Skeletal muscle tissue (tissue), 4 donors: ENCODE data around the gene LRRC27. TPM values are rescaled to one million over a fixed set of nuclear protein-coding genes. Genes with fewer than 3 reads are reported as not detected.

ENCODE experiments used
- H3K27ac ChIP-seq: one replicate; pipeline ENCODE4 v1.7.0; 2013; ENCODE audit warnings: mild to moderate bottlenecking, low read depth, low read length, inconsistent platforms
- H3K27me3 ChIP-seq, 3 donors: one replicate each; pipeline ENCODE4 v1.7.0; 2013; ENCODE audit warnings: low read length in 3 of 3; ENCODE audit not compliant: control insufficient read depth in 3 of 3, insufficient read depth in 3 of 3
- H3K36me3 ChIP-seq, 3 donors: one replicate each; pipeline ENCODE4 v1.7.0; 2013; ENCODE audit warnings: low read length in 3 of 3; ENCODE audit not compliant: control insufficient read depth in 3 of 3, insufficient read depth in 3 of 3
- H3K4me1 ChIP-seq, 3 donors: one replicate each; pipeline ENCODE4 v1.7.0; 2013; ENCODE audit warnings: low read length in 3 of 3, mild to moderate bottlenecking in 3 of 3; ENCODE audit not compliant: control insufficient read depth in 3 of 3, insufficient read depth in 3 of 3
- H3K4me3 ChIP-seq, 3 donors: one replicate each; pipeline ENCODE4 v1.7.0; 2013; ENCODE audit warnings: low read length in 3 of 3
- H3K9ac ChIP-seq, 3 donors: one replicate each; pipeline ENCODE4 v1.7.0; 2013; ENCODE audit warnings: low read length in 3 of 3, mild to moderate bottlenecking in 3 of 3, moderate library complexity in 2 of 3, low read depth in 1 of 3
- H3K9me3 ChIP-seq, 3 donors: one replicate each; pipeline ENCODE4 v1.7.0; 2013; ENCODE audit warnings: low read length in 3 of 3; ENCODE audit not compliant: control insufficient read depth in 3 of 3
- total RNA-seq: library from RNA; depleted of rRNA; stranded (reverse); fragments of >200 nt; gene quantifications from one replicate; pipeline ENCODE4 v1.2.3, GENCODE V29; 2014
- donor health status: Osteomylitis.

The LRRC27 gene
- total RNA-seq, 1 donor from 2014 or later, result 2.6 TPM

DNA sequence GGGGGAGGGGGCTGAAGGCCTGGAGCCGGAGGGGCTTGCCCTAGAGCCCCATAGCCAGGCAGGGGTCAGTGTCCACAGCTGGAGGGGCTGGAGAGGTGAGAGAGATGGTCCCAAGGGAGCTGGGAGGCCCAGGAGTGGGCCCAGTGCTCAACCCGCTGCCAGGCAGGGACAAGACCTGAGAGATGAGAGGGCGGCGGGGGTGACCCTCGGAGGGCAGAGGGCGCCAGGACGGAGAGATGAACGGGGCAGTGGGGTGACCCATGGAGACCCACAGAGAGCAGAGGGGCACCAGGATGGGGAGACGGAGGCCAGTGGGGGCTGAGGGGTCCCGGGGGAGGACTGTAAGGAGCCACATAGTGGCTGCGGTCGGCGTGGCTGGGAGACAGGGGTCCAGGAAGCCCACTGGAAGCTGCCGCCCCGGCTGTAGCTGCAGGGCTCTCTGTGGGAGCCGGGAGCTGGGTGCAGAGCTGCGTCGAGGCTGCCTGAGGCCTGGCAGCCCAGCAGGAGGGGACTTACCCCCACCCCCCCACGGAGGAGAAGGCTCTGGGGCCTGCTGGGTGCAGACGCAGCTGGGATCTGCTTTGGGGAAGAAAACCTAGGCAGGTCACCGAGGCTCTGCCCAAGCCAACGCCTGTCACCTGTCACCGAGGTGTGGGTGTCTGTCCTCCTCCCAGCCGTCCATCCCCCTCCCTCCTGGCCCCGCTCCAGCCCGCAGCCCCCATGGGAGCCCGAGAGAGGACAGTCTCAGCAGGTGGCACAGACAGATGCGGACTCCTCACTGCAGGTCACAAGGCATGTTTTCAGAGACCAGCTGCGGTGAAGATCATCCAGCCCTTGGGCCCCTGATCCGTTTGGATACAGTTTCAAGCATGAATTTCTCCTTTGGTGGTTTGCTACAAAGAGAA lies 90.1 kb downstream of the LRRC27 start:
- Histone ChIP-seq H3K36me3 (no peaks in the 10 kb centered on the region), H3K4me3 (peak overlapping the region in 2 of 3 donors; percentile 54 to 61), H3K27ac (peak overlapping the region; percentile 91), H3K4me1 (peaks cover 42 to 69% (median 62%) of the 10 kb centered on the region in 3 donors), H3K9me3 (no peaks in the 10 kb centered on the region), H3K9ac (peak overlapping the region; percentile 79 to 85 (median 81)), H3K27me3 (no peaks in the 10 kb centered on the region)

DNA sequence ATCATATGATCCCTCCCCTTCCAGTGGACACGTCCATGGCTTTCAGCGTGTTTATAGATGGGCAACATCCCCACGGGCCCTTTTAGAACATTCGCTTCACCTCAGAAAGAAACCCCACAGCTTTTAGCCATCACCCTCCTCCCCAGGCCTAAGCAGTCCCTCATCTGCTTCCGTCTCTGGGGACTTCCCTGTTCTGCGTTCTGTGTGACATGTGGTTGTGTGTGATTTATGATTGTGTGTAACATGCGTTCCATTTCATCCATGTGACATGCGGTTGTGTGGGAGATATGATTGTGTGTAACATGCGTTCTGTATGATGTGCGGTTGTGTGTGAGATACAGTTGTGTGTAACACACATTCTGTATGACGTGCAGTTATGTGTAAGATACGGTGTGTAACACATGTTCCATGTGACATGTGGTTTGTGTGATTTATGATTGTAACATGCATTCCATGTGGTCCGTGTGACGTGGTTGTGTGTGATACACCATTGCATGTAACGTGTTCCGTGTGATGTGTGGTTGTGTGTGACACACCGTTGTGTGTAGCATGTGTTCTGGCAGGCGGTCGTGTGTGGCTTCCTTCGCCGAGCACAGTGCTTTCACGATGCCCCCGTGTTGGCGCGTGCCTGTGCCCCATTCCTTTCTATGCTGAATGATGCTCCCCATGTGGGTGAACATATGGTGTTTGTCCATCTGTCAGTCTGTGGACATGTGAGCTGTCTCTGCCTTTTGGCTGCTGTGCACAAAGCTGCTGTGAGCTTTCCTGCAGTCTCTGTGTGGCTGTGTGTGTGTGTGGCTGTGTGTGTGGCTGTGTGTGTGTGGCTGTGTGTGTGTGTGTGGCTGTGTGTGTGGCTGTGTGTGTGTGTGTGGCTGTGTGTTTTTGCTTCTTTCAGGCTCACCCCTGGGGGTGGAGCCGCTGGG lies 91.2 kb downstream of the LRRC27 start:
- Histone ChIP-seq H3K4me3 (no peak overlapping the region), H3K36me3 (peaks cover 0 to 10% (median 0%) of the 10 kb centered on the region in 3 donors), H3K9me3 (no peaks in the 10 kb centered on the region), H3K27me3 (no peaks in the 10 kb centered on the region), H3K27ac (peak overlapping the region; percentile 91), H3K4me1 (peaks cover 42 to 59% (median 57%) of the 10 kb centered on the region in 3 donors), H3K9ac (peak overlapping the region in 1 of 3 donors; percentile 85)

DNA sequence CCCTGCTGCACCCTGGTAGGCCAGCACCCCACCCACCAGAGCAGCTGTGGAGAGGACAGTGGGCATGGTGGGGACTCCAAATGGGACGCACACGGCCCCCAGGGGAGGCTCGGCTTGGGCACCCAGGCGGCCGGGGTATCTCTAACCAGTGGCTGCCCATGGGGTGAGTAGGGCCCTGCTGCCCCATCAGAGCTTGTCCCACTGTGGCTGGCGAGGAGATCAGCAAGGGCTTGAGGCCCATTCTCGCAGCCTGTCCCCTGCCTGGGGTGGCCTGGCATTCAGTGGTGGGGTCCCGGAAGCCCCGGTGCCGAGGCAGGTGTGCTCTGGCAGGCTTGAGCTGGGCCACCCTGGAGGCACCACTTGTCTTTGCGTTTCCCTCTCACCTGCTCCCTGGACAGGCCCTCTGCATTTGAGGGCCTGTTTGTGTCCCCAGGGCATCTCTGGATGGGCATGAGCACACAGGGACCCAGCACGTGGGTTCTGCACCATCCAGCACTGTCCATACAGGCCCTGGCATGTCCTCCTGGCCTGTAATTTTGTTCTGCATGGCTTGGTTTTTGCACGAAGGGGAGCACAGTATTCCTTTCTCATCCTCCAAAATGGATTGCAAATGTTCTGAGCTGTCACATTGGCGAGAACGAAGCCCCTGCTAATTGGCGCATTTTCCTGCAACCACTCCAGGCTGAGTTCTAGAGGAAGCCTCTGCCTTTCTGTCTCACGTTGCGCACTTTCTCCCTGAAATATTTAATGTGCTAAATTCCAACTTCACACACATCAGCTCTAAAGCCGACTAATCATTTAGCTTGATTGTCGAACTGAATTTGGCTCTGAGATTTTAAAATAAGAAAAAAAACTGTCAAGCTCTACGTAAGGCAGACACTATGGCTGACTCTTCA lies 92.2 kb downstream of the LRRC27 start:
- H3K27me3 ChIP-seq, result no peaks in the 10 kb centered on the region
- peak overlapping the region in 1 of 3 donors; percentile 40 for H3K9ac ChIP-seq
- H3K4me1 ChIP-seq, result peaks cover 33 to 49% (median 48%) of the 10 kb centered on the region in 3 donors
- no peak overlapping the region for H3K27ac ChIP-seq
- no peaks in the 10 kb centered on the region for H3K9me3 ChIP-seq
- no peak overlapping the region for H3K4me3 ChIP-seq
- peaks cover 0 to 11% (median 0%) of the 10 kb centered on the region in 3 donors for H3K36me3 ChIP-seq

DNA sequence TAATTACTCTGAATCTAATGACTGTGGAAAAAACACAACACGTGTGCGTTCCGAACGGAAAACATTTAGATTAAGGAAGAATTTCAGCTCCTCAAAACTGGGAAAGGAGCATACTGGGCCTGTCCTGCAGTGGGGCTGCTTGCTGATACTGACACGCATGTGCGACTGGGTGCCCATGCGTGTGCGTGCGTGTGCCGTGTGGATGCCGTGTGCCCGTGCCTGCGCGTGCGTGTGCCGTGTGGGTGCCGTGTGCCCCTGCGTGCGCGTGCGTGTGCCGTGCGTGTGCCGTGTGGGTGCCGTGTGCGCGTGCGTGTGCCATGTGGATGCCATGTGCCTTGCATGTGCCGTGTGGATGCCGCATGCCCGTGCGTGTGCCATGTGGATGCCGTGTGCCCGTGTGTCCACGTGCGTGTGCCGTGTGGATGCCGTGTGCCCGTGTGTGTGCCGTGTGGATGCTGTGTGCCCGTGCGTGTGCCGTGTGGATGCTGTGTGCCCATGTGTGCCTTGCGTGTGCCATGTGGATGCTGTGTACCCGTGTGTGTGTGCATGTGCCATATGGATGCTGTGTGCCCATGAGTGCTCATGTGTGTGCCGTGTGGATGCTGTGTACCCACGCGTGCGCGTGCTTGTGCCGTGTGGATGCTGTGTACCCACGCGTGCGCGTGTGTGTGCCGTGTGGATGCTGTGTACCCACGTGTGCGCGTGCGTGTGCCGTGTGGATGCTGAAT lies 93.2 kb downstream of the LRRC27 start:
- Histone ChIP-seq H3K27ac (no peak overlapping the region), H3K9ac (no peak overlapping the region), H3K4me3 (no peak overlapping the region), H3K27me3 (no peaks in the 10 kb centered on the region), H3K9me3 (no peaks in the 10 kb centered on the region), H3K36me3 (peaks cover 0 to 11% (median 0%) of the 10 kb centered on the region in 3 donors), H3K4me1 (peaks cover 26 to 50% (median 41%) of the 10 kb centered on the region in 3 donors)

DNA sequence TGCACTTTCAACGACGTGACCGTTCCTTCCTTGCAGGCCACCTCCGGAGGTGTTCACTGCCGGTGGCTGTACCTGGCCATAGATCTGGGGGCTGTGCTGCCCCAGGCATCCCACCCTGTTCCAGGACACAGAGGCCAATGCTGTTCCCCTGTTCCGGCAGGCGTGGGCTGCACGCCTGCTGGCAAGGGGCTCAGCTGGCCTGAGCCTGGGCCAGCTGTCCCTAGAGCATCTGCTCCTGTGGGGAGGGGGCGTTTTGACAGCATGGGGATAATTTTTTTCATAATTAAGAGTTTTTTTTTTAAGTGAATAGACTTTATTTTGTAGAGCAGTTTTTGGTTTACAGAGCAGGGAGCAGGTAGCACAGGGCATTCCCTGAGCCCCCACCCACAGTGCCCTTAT lies 93.8 kb downstream of the LRRC27 start:
- H3K4me3 ChIP-seq, result no peak overlapping the region
- H3K27me3 ChIP-seq, result no peaks in the 10 kb centered on the region
- peaks cover 0 to 11% (median 0%) of the 10 kb centered on the region in 3 donors for H3K36me3 ChIP-seq
- H3K9ac ChIP-seq, result no peak overlapping the region
- no peak overlapping the region for H3K27ac ChIP-seq
- peaks cover 24 to 46% (median 36%) of the 10 kb centered on the region in 3 donors for H3K4me1 ChIP-seq
- no peaks in the 10 kb centered on the region for H3K9me3 ChIP-seq

DNA sequence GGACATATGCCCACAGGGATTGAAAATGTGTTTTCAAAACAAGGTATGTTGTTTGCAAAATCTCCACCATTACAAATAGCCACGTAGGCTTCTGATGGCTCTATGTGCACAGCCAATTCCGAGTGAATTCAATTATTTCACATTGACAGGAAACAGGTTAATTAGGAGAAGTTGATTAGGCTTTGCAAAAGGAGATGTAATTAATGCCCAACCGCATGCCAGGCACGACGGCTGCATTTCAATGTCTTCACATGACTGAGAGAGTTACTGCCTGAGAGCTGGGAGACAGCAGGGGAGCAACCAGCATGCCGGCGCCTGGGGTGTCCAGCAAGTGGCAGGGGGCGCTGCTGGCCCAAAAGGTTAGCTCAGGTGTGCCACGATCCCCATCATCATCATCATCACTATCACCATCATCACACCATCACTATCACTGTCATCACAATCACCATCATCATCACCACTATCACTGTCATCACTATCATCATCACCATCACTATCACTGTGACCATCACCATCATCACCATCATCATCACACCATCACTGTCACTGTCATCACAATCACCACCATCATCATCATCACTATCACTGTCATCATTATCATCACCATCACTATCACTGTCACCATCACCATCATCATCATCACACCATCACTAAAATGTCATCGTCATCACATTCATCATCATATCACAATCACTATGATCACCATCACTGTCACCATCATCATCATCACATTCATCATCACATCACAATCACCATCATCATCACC lies 95.2 kb downstream of the LRRC27 start:
- no peak overlapping the region for H3K4me3 ChIP-seq
- H3K4me1 ChIP-seq, result peaks cover 15 to 32% (median 22%) of the 10 kb centered on the region in 3 donors

DNA sequence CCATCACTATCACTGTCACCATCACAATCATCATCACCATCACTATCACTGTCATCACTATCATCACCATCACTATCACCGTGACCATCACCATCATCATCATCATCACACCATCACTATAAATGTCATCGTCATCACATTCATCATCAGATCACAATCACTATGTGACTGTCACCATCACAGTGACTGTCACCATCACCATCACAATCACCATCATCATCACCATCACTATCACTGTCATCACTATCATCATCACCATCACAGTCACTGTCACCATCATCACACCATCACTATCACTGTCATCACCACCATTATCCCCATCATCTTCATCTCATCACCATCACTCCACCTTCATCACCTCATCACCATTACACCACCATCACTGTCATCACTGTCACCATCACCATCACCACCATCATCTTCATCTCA lies 96.0 kb downstream of the LRRC27 start:
- Histone ChIP-seq H3K27ac (no peak overlapping the region), H3K4me3 (no peak overlapping the region), H3K4me1 (peaks cover 8 to 24% (median 14%) of the 10 kb centered on the region in 3 donors), H3K36me3 (peaks cover 0 to 11% (median 0%) of the 10 kb centered on the region in 3 donors), H3K27me3 (no peaks in the 10 kb centered on the region), H3K9me3 (no peaks in the 10 kb centered on the region), H3K9ac (no peak overlapping the region)

More for the DNA sequence above, 95.2 kb downstream of the LRRC27 start:
- Histone ChIP-seq H3K27ac (no peak overlapping the region), H3K9ac (no peak overlapping the region), H3K27me3 (no peaks in the 10 kb centered on the region), H3K36me3 (peaks cover 0 to 11% (median 0%) of the 10 kb centered on the region in 3 donors), H3K9me3 (no peaks in the 10 kb centered on the region)

DNA sequence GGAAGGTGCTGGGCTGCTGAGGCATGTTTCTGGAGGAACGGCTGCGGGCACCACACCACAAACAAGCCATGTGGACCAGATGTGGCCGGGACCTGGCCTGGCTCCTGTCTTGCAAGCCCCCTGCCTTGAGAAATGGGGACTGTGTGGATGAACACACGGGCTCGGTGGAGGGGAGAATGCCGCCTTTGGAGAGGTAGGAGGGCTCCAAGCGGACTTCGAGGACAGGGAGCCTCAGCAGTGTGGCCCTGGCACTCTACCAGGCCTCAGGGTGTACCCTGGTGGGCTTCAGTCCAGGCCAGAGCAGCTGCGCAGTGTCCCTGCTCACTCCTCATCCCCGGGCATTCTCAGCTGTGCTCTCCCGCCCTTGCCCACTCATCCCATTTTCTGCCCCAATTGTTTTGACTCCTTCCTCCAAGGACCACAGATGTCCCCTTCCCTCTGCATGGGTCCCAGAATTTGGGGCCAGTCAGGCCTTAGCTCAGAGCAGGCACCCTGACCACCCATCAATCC lies 96.5 kb downstream of the LRRC27 start:
- Histone ChIP-seq H3K27ac (no peak overlapping the region), H3K27me3 (no peaks in the 10 kb centered on the region), H3K4me1 (peaks cover 4 to 18% (median 8%) of the 10 kb centered on the region in 3 donors), H3K4me3 (no peak overlapping the region), H3K9me3 (no peaks in the 10 kb centered on the region), H3K9ac (no peak overlapping the region), H3K36me3 (peaks cover 0 to 11% (median 0%) of the 10 kb centered on the region in 3 donors)
